GM13976 (cell line): Measurements from ENCODE around the gene RASA3.

ENCODE experiments used
- DNase-seq: peaks from one replicate; pipeline ENCODE4 v3.0.0; 2012; ENCODE audit warnings: low spot score
- in situ Hi-C: fragments of 300-500 bp; cut with MboI; formaldehyde crosslinking; loops from one replicate; pipeline ENCODE4 v1.12.0; 2022; ENCODE audit warnings: low sequenced_read_pairs, mixed read lengths, inconsistent platforms; ENCODE audit not compliant: unreplicated experiment
- TF ChIP-seq, protein P1 (sequence below): IDR thresholded peaks from 2 replicates; pipeline ENCODE4 v1.5.1; 2012; ENCODE audit warnings: borderline replicate concordance, mild to moderate bottlenecking; ENCODE audit not compliant: insufficient read depth; ENCODE audit errors: extremely low read depth, missing control alignments, control extremely low read depth

Gene RASA3

DNA sequence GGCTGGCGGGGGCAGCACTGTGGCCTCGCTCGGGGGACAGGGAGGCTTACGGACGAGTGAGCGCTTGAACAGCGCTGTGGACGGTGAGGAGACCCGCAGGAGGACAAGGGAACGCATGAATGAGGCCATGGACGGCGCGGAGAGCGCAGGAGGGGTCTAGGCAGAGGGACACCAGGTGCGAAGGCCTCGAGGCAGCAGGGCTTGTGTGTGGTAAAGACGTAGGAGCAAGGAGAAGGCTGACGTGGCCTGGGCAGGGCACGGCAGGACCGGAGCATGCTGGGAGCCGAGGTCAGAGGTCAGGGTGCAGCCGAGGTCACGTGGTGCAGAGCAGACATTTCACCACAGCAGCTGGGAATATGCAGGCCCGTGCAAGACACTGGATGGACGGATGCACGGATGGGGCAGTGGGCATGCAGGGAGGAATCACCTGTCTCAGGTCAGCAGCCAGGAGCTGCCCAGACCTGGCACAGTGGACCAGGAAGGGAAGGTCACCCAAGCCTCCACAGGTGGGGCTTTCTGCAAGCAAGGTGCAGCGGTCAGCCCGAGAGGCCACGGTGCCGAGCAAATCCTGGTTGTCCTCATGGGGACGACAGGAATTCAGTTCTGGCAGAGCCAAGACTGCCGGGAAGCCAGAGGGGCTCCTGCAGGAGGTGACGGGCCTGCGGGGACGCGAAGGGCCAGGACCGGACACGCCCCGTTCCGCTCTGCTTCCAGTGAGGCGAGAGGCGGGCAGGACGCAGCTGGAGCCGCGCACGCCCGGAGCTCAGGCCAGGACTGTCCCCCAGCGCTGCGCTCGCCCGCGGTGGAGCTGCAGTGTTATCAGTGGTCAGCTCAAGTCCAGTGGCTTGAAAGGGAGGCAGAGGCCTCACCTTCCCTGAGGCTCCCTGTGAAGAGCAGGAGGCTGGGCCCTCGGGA, 72.2 kb downstream of the RASA3 start:
- TF ChIP-seq, protein P1, sequence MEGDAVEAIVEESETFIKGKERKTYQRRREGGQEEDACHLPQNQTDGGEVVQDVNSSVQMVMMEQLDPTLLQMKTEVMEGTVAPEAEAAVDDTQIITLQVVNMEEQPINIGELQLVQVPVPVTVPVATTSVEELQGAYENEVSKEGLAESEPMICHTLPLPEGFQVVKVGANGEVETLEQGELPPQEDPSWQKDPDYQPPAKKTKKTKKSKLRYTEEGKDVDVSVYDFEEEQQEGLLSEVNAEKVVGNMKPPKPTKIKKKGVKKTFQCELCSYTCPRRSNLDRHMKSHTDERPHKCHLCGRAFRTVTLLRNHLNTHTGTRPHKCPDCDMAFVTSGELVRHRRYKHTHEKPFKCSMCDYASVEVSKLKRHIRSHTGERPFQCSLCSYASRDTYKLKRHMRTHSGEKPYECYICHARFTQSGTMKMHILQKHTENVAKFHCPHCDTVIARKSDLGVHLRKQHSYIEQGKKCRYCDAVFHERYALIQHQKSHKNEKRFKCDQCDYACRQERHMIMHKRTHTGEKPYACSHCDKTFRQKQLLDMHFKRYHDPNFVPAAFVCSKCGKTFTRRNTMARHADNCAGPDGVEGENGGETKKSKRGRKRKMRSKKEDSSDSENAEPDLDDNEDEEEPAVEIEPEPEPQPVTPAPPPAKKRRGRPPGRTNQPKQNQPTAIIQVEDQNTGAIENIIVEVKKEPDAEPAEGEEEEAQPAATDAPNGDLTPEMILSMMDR = no peak
- in situ Hi-C loops = no loop called here
- no peak for DNase-seq

DNA sequence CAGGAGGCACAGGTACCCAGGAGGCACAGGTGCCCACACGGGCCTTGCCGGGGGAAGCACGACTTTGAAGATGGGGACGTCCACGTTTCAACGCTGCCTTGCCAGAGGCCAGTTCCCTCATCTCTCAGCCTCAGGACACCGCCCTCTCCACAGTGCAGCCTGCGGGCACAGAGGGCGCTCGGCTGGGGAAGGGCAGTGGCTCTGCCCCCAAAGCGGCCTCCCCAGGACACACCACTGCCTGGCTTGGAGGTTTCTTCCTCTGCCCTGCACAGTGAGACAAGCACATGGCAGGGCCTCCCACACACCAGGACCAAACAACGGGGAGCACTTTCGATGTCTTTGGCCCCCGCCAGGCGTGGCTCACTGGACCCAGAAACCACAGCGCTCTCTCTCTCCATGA, 73.0 kb downstream of the RASA3 start:
- in situ Hi-C loops = no loop called here
- TF ChIP-seq, protein P1 = no peak
- DNase-seq = no peak

DNA sequence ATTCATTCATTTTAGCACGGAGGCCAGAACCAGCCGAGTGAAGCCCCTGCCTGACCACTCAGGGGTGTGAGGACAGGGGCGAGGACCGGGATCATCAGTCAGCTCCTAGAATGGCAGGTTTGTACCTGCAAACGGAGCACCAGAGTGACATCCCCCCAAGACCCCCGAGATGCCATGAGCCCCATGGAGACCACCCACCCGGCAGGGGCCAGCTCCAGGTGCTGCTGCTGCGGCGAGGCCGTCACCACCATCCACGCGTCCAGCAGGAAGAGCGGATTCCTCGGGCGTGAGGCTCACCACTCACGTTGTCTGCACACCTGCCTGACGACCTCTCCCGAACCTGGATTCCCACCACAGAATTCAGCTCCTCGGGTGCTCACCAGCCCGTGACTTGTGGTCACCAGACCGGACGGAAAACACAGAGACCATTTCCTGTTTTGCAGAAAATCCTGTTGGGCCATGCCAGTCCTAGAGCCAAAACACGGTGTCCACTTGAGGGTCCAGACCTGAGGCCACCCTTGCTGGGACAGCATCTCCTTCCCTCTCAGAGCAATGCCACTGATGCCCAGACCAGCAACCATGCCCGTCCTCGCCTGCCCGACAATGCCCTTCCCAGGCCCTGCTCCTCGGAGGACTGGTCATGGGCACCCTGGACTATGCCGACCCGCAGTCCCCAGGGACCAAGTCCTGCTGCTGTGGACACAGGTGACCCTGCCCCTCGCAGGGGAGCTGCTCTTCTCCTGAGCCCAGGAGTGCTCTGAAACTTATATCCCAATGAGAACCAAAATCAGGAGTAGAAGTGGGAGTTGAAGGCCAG, 74.2 kb downstream of the RASA3 start:
- no peak for DNase-seq
- in situ Hi-C loops = no loop called here
- TF ChIP-seq, protein P1 = no peak

DNA sequence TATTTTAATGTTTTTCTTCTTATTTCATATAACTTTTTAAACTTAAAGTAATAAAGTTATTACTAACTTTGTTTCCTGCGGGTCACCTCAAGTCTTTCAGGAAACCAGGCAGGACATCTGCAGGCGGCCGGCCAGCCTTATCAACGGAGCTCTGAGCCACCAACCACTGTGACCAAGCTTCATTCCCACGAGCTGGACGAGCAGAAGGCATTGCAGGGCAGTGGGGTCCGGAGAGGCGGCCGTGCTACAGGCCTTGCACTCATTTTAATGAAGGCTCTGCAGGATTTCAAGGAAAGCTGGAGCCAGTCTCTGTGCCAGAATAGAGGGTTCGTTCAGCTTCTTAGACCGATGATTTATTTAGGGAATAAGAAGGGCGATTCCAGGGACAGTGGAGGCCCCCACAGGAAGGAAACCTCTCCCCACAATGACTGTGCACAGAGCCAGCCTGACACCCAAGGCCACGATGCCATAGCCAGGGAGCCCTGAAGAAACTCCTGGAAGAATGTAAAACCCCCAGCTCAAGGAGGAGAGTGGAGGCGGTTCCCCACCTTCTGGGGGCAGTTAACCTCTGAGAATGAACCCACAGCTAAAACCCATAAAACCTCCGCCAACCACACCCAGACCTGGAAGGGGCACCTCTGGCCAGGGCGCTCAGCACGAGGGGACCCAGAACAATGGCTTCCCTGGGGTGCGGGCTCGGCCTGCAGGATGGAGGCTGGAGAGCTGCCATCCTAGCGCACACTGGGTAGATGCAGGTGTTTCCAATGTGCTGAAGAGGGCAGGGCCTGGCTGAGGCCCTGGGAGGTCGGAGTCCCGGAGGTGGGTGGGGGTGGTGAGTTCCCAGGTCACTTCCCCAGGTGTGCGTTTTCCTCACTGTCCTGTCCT, 75.0 kb downstream of the RASA3 start:
- DNase-seq = no peak
- in situ Hi-C loops = no loop called here
- TF ChIP-seq, protein P1 = no peak

DNA sequence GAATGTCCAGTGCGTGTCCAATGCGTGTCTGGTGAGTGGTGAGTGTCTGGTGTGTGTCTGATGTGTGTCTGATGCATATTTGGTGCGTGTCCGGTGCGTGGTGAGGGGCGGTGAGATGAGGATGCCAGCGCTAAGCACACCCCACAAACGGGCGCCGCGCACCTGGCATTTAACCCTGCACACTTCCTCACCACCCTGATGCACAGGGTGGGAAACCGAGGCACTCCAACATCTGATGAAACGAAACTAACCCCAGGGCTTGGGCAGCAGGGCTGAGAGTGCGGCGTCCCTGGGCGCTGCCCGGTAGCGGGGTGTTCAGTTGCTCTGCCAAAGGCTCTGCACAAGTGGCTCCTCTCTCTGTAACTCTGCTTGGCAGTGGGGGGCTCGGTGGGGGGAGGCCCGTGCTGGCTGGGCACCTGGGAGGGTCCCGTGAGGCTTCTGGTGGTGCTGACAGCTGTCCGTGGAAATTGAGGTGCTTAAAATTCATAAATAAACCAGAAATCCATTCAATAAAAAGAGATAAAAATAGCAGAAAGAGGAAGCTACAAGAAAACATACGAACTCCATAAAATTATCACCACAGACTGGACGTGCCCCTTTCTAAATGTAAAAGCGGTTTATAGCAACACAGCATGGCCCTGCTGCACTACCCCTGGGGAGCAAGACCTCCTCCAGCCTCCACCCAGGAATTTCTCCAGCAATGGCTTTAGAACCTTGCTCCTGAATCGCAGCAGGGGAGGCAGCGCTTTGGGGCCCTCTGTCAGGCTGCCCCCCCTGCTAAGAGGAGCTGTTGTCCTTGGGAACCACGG, 76.0 kb downstream of the RASA3 start:
- TF ChIP-seq, protein P1 = no peak
- in situ Hi-C loops = no loop called here
- no peak for DNase-seq
